Neural progenitor cell (in vitro differentiated cells): ENCODE results near the gene RPN1.

Experiments
- CTCF ChIP-seq: fragments of 200-600 bp; sonication (generic); IDR thresholded peaks from 2 replicates; pipeline ENCODE4 v1.5.1; 2017; ENCODE audit warnings: antibody characterized with exemption, mild to moderate bottlenecking
- EZH2 ChIP-seq: fragments of 200-600 bp; sonication (generic); IDR thresholded peaks from 2 replicates; pipeline ENCODE4 v1.6.1; 2017; ENCODE audit warnings: antibody characterized with exemption, mild to moderate bottlenecking, moderate library complexity

GRCh38 chr3:128683957-128684356 is 33.3 kb upstream of the RPN1 start:
- TF ChIP-seq CTCF = no peak
- no peak for TF ChIP-seq EZH2
